IPS-15b (cell line): ENCODE data around the gene DNAJB12.
"Not testable (repeated sequence)": the region's sequence is repeated elsewhere in the genome, so short reads cannot be mapped to it uniquely, and the experiment has no call there.

Experiments
- H3K27me3 ChIP-seq: one replicate; pipeline ENCODE4 v1.6.1; 2013; ENCODE audit warnings: low read length; ENCODE audit not compliant: control insufficient read depth, insufficient read depth
- H3K36me3 ChIP-seq: one replicate; pipeline ENCODE4 v1.6.1; 2013; ENCODE audit warnings: low read length; ENCODE audit not compliant: control insufficient read depth, insufficient read depth
- H3K4me1 ChIP-seq: one replicate; pipeline ENCODE4 v1.6.1; 2013; ENCODE audit warnings: mild to moderate bottlenecking, low read length; ENCODE audit not compliant: control insufficient read depth, insufficient read depth
- H3K4me3 ChIP-seq: one replicate; pipeline ENCODE4 v1.5.1; 2013; ENCODE audit warnings: low read depth, low read length
- H3K9ac ChIP-seq: one replicate; pipeline ENCODE4 v1.6.1; 2013; ENCODE audit warnings: low read depth, mild to moderate bottlenecking, low read length
- H3K9me3 ChIP-seq: one replicate; pipeline ENCODE4 v1.6.1; 2013; ENCODE audit warnings: mild to moderate bottlenecking, low read length; ENCODE audit not compliant: control insufficient read depth, insufficient read depth

The DNAJB12 gene

DNA sequence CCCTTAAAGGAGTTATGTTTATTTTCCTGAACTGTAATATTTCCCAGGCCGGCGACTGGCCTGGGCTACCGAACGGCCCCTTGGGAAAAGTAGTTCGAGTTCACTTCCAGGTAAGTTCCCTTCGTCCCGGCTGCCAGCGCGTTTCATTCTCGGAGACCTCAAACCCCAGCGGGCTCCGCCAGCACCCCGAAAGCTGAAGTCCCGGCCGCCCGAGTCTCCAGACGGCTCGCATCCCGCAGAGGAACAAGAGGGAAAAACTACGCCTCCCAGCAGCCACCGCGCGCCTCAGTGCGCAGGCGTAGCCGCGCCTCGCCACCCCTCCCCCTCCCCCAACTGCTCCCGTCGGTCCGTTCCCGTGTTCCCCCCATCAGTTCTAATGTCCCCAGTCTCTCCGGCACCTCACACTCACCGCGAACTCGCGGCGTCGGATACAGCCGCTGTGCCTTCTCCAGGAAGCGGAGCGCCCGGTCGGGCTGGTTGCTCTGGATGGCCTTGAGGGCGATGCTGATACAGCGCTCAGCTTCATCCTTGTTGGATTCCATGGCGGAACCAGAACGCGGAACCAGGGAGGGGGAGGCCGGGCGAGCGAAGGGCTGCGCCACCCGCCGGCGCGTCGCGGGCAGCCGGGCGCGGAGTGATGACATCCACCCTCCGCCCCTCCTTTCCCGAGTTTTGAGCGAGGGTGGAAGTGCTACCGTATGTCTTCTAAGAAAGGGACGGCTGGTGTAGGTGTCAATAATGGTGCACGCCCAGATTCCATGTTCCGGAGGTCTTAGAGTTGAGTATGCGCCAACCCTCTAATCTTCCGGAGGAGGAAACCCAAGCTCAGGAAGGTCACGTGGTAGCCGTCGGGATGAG lies at the start of gene DNAJB12:
DNAJB12 (minus strand) TSS at position 564 of the 858 bp plus-strand sequence; CDS start at position 542, 22 bp downstream.
- peaks cover 10% of the 10 kb centered on the region for H3K4me1 ChIP-seq

DNA sequence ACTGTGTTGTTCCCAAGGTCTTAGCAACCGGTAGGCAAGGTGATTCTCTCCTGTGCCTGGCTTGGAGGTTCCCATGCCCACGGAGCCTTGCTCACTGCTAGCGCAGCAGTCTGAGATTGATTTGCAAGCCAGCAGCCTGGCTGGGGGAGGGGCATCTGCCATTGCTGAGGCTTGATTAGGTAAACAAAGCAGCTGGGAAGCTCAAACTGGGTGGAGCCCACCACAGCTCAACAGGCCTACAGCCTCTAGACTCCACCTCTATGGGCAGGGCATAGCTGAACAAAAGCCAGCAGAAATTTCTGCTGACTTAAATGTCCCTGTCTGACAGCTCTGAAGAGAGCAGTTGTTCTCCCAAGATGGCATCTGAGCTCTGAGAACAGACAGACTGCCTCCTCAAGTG lies 40.9 kb upstream of the DNAJB12 start:
- not testable (repeated sequence) for H3K36me3 ChIP-seq, H3K27me3 ChIP-seq, H3K4me3 ChIP-seq, H3K9ac ChIP-seq, H3K9me3 ChIP-seq, H3K4me1 ChIP-seq

More for the DNA sequence above, at the start of gene DNAJB12:
- no peaks in the 10 kb centered on the region for H3K36me3 ChIP-seq
- peak within 1 kb of the TSS; percentile 99 for H3K9ac ChIP-seq
- no peaks in the 10 kb centered on the region for H3K9me3 ChIP-seq
- peak within 1 kb of the TSS; percentile 100 for H3K4me3 ChIP-seq
- H3K27me3 ChIP-seq: no peaks in the 10 kb centered on the region

DNA sequence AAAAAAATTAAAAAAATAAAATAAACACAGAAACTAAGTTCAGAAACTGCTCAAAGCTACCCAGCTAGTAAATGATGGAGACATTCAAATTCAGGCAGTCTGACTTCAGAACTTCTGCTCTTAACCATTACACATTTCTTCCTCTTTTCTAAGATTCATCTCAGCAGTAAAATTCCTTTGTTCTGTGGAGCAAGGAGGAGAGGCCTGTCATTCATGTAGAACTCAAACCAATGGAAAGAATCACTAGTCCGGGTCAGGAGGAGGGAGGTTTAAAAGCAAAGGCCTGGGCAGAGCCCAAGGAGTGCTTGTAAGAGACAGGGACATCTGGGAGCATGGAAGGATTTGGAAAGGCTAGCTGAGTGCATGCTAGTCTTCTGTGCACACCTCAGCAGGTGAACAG lies 37.9 kb upstream of the DNAJB12 start:
- no peaks in the 10 kb centered on the region for H3K4me1 ChIP-seq
- H3K4me3 ChIP-seq: no peak overlapping the region
- no peaks in the 10 kb centered on the region for H3K9me3 ChIP-seq
- H3K27me3 ChIP-seq: no peaks in the 10 kb centered on the region
- no peak overlapping the region for H3K9ac ChIP-seq
- no peaks in the 10 kb centered on the region for H3K36me3 ChIP-seq

DNA sequence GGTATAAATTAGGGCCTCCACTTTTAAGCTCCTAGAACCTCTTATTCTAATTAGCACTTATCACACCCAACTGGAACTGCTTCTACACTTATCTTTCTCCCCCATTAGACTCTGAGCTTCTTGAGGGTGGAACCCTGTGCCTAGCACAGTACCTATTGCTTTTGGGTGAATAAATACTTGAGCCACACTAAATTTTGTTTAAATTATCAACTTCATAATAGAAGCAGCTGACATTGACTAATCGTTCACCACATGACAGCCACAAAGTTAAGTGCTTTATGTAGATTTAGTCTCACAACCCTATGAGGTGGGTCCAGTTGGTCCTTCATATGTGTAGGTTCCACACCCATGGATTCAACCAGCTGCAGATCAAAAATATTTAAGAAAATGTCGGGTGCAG lies 36.0 kb upstream of the DNAJB12 start:
- Histone ChIP-seq H3K9me3 (no peaks in the 10 kb centered on the region), H3K4me1 (no peaks in the 10 kb centered on the region), H3K27me3 (no peaks in the 10 kb centered on the region)

DNA sequence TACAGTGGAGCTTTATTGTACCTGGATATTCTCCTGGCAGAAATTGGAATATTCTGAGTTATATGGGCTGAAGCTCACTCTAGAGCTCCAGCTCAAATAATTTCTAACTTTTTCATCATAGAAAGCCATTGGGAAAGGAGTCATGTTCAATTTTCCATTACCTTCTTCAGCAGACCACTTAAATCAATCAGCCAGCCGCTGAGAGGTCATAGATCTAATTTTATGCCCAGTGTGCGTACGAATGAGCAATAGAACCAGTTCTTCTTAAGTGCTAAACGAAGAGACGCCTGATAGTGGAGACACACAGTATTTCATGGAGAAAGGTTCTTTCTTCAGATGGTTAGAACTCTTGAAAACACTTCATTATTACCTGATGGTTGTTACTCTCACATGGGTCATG lies 35.0 kb upstream of the DNAJB12 start:
- Histone ChIP-seq H3K9me3 (no peaks in the 10 kb centered on the region), H3K36me3 (no peaks in the 10 kb centered on the region), H3K9ac (no peak overlapping the region), H3K4me3 (no peak overlapping the region), H3K4me1 (no peaks in the 10 kb centered on the region), H3K27me3 (no peaks in the 10 kb centered on the region)

More for the DNA sequence above, 36.0 kb upstream of the DNAJB12 start:
- Histone ChIP-seq H3K36me3 (no peaks in the 10 kb centered on the region), H3K9ac (no peak overlapping the region), H3K4me3 (no peak overlapping the region)

DNA sequence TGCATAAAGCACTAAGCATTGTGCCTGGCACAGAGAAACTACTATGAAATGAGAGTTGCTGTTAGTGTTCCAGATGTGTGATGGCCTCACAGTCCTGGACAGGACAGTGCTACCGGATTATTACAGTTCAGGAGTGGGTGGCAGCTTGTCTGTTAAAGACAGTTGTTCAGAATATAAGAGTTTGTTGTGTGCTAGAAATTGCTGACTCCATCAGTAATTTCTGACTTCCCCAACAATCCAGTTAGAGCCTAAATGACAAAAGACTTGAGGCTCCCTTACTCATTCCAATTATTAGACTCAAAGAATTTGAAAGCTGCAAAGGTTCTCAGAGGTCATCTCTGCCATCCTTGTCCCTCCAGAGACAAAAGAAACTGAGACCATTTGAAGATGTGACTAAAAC lies 34.3 kb upstream of the DNAJB12 start:
- Histone ChIP-seq H3K36me3 (no peaks in the 10 kb centered on the region), H3K9me3 (no peaks in the 10 kb centered on the region), H3K4me1 (peaks cover 3% of the 10 kb centered on the region), H3K27me3 (no peaks in the 10 kb centered on the region), H3K4me3 (no peak overlapping the region), H3K9ac (no peak overlapping the region)

DNA sequence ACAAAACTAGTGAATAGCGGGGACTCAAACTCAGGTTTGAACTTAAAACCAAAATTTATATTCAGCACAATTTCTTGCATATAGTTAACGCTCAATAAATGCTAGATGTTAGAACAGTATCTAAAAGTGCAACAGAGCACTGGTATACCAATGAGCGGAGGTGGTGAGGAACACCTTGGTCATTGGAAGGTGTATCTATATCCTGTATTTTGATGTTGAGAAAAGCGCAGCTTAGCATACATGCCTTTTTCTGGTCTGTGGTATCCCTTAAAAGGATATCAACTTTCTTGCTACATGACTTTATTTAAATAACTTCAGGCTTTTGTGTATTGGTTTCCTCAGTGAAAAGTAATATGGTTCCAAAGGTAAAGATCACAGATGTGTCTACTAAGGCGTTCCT lies 33.3 kb upstream of the DNAJB12 start:
- Histone ChIP-seq H3K4me3 (no peak overlapping the region), H3K9ac (no peak overlapping the region), H3K36me3 (no peaks in the 10 kb centered on the region), H3K27me3 (no peaks in the 10 kb centered on the region), H3K9me3 (no peaks in the 10 kb centered on the region), H3K4me1 (peaks cover 3% of the 10 kb centered on the region)

DNA sequence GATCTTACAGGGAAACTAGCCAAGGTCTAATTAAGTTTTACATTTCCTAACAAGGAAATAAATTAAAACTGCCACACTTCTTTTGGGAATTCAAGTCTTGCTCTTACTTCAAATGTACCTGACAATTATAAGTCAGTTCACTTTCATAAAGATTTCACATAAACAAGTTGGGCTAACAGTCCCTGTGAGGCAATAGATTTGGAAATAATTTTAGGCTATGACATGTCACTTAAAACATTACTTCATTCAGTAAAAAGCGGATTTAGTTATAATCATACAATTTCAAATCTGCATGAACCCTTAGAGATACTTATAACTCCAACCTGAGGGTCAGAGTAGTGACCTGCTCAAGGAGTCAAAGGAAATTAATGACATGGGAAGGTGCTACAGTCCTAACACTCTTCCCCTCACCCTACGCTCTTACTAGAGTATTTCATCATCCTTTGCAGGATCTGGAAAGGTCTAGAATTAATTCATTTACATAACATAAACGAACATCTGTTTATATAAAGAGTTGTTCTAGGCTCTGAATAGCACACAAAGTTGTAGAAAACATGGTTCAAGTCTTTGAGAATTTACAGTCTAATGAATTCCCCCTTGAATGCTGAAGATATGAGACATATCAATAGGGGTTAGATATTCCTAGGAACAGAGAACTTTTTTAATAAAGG lies 32.3 kb upstream of the DNAJB12 start:
- no peak overlapping the region for H3K9ac ChIP-seq
- H3K27me3 ChIP-seq: no peaks in the 10 kb centered on the region
- no peak overlapping the region for H3K4me3 ChIP-seq
- no peaks in the 10 kb centered on the region for H3K9me3 ChIP-seq
- H3K36me3 ChIP-seq: no peaks in the 10 kb centered on the region
- H3K4me1 ChIP-seq: peaks cover 3% of the 10 kb centered on the region

DNA sequence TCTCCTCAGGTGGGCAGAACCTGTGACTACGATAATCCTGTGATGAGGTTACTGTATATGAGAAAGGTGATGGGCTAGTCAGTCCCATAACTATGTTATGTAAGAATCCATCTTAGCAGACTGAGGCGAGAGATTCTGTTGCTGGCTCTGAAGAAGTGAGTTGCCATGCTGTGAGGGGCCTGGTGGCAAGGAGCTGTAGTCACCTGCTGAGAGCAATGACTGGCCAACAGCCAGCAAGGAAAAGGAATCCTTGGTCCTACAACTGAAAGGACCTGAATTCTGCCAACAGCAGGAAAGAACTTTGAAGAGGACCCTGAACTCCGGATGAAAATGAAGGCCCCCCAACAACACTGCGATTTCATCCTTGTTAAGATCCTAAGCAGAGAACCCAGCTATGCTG lies 31.0 kb upstream of the DNAJB12 start:
- Histone ChIP-seq H3K4me3 (no peak overlapping the region), H3K4me1 (peaks cover 7% of the 10 kb centered on the region), H3K9ac (no peak overlapping the region), H3K36me3 (no peaks in the 10 kb centered on the region), H3K9me3 (no peaks in the 10 kb centered on the region), H3K27me3 (no peaks in the 10 kb centered on the region)

DNA sequence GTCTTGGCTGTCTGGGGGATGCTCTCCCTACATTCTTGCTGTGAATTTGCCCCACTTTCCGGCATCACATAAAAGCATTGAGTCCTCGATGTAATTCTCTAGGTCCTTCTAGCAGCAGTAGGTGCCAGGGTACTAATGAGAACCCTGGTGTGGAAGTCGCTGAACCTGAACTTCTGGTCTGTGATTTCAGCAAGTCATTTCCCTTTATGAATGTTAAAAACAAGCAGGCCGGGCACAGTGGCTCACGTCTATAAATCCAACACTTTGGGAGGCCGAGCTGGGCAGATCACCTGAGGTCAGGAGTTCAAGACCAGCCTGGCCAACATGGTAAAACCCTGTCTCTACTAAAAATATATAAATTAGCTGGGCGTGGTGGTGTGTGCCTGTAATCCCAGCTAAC lies 30.3 kb upstream of the DNAJB12 start:
- H3K27me3 ChIP-seq, H3K36me3 ChIP-seq, H3K4me3 ChIP-seq, H3K9me3 ChIP-seq, H3K4me1 ChIP-seq, H3K9ac ChIP-seq: not testable (repeated sequence)

DNA sequence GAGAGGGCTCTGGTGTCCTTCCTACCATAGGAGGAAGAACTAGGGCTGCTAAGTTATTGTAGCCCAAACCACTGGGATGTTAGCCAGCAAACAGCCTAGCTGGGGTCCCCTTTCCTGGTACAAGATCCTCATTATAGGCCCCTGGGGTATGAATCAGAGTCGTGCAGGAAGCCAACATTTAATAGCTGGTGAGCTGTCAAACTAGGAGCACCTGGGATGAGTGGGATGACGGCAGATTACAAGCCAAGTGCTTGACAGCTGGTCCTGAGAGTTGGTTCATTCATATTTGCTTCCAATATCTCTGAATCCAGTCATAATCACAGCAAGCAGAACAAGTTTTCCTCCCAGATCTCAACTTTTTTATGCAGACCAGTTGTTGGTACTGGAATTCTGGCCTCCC lies 25.1 kb upstream of the DNAJB12 start:
- H3K9ac ChIP-seq: no peak overlapping the region
- no peaks in the 10 kb centered on the region for H3K9me3 ChIP-seq
- peaks cover 7% of the 10 kb centered on the region for H3K4me1 ChIP-seq
- no peak overlapping the region for H3K4me3 ChIP-seq
- H3K27me3 ChIP-seq: no peaks in the 10 kb centered on the region
- no peaks in the 10 kb centered on the region for H3K36me3 ChIP-seq

DNA sequence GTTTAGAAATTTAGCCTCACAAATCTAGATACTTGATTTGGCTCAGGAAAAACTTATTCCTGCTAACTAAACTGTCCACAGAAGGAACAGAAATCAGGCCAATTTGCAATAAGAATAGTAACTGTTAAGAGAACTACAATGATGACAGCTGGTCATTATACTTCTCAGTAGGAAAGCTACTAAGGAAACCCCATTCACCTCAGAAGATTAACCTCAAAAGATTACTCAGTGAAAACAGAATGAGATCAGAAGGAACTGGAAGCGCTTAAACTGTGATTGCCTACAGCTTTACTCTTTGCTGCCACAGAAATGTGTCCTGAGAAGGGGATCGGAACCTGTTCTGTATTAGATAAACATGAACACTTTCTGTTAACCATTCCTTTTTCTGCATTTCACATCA lies 24.3 kb upstream of the DNAJB12 start:
- H3K9me3 ChIP-seq: no peaks in the 10 kb centered on the region
- H3K9ac ChIP-seq: no peak overlapping the region
- H3K36me3 ChIP-seq: no peaks in the 10 kb centered on the region
- no peak overlapping the region for H3K4me3 ChIP-seq
- no peaks in the 10 kb centered on the region for H3K27me3 ChIP-seq
- H3K4me1 ChIP-seq: peaks cover 4% of the 10 kb centered on the region
